Motor neuron (in vitro differentiated cells): ENCODE results near the gene CSE1L. TPM values are rescaled to one million over a fixed set of nuclear protein-coding genes. Genes with fewer than 3 reads are reported as not detected.
A peak's percentile ranks its signal among the peaks of the same experiment; 100 is the strongest.
"Not testable (repeated sequence)": the region's sequence is repeated elsewhere in the genome, so short reads cannot be mapped to it uniquely, and the experiment has no call there.

Experiments
- ATAC-seq, 8 experiments: fragments of 200-7000 bp; cut with Tn5 transposase; replicated peaks in 6 of 8; 2 replicates each; pipeline ENCODE4 v1.8.0; 2021; ENCODE audit warnings: mild to moderate bottlenecking in 8 of 8, moderate library complexity in 8 of 8
- H3K27ac ChIP-seq, 2 donors: fragments of 250-450 bp; sonication (Bioruptor Pico); 2 replicates each; pipeline ENCODE4 v1.9.0; 2021; ENCODE audit warnings: antibody characterized with exemption in 2 of 2, mild to moderate bottlenecking in 2 of 2, moderate library complexity in 1 of 2
- H3K4me1 ChIP-seq, 2 donors: fragments of 250-450 bp; sonication (Bioruptor Pico); replicated peaks in 1 of 2; 2 replicates each; pipeline ENCODE4 v1.6.1; 2021; ENCODE audit warnings: antibody characterized with exemption in 2 of 2, mild to moderate bottlenecking in 2 of 2, moderate library complexity in 1 of 2
- H3K4me3 ChIP-seq, 5 donors: fragments of 250-450 bp; sonication (Bioruptor Pico); 2 replicates each; pipeline ENCODE4 v1.9.0; 2021; ENCODE audit warnings: antibody characterized with exemption in 5 of 5, mild to moderate bottlenecking in 5 of 5, moderate library complexity in 4 of 5
- WGBS, 10 experiments: fragments of 450-650 bp; shearing (Covaris generic); methylation state at CpG; one replicate each; pipeline ENCODE4 v1.0.0; 2022; 5-methylcytosine and 5-hydroxymethylcytosine counted together
- in situ Hi-C, 9 experiments: fragments of 400-800 bp; cut with MboI; loops; one replicate each; pipeline ENCODE4 v1.15.0; 2021; ENCODE audit warnings: low sequenced_read_pairs in 9 of 9, low pct_unique_long_range_greater_than_20kb in 2 of 9; ENCODE audit not compliant: unreplicated experiment in 9 of 9
- total RNA-seq, 8 experiments: library from RNA; unstranded; fragments of 300-600 nt; gene quantifications; 2 replicates each; pipeline versions ENCODE4 v1.2.3 to v1.2.4, GENCODE V29; 2022

The CSE1L gene
- total RNA-seq, 8 experiments from 2014 or later, result 44.5 to 134 (median 66.9) TPM

- WGBS, 10 experiments, result 92 to 100% (median 96%) methylated on average over 1 to 6 of the region's 8 CpGs; no CpG with 5 or more reads in 2 of the 10 experiments
- no peak for ATAC-seq
- Histone ChIP-seq H3K4me1 (no peaks in the 10 kb centered on the region), H3K27ac (no peak overlapping the region), H3K4me3 (no peak overlapping the region)
- in situ Hi-C loops, result no loop called here
Measured at GRCh38 chr20:49032455-49032854, 13.7 kb upstream of the CSE1L start.

- in situ Hi-C loops, result no loop called here
- no peak for ATAC-seq
- Histone ChIP-seq H3K4me3 (no peak overlapping the region), H3K27ac (no peak overlapping the region), H3K4me1 (no peaks in the 10 kb centered on the region)
- 79 to 100% (median 91%) methylated on average over 1 to 7 of the region's 7 CpGs; no CpG with 5 or more reads in 3 of the 10 experiments for WGBS, 10 experiments
Measured at GRCh38 chr20:49034070-49034732, 11.9 kb upstream of the CSE1L start.

- H3K27ac ChIP-seq, result no peak overlapping the region
- no peak overlapping the region for H3K4me3 ChIP-seq
- WGBS, 10 experiments, result 40 to 96% (median 78%) methylated on average over 1 to 3 of the region's 3 CpGs; no CpG with 5 or more reads in 5 of the 10 experiments
- ATAC-seq, result no peak
- no peaks in the 10 kb centered on the region for H3K4me1 ChIP-seq
- in situ Hi-C loops, result no loop called here
Measured at GRCh38 chr20:49037962-49038387, 8.1 kb upstream of the CSE1L start.

- H3K27ac ChIP-seq, result no peak overlapping the region
- H3K4me3 ChIP-seq, result no peak overlapping the region
- in situ Hi-C loops, result no loop called here
- H3K4me1 ChIP-seq, result no peaks in the 10 kb centered on the region
- WGBS, 10 experiments, result 33 to 100% (median 88%) methylated on average over 1 to 3 of the region's 5 CpGs; no CpG with 5 or more reads in 3 of the 10 experiments
- no peak for ATAC-seq
Measured at GRCh38 chr20:49039854-49040253, 6.3 kb upstream of the CSE1L start.

GRCh38 chr20:49043000-49043399, 3.1 kb upstream of the CSE1L start:
- in situ Hi-C loops, result no loop called here

GRCh38 chr20:49045440-49046086, 549 bp upstream of the CSE1L start:
- peak in 1 of 8 experiments; percentile 0 for ATAC-seq
- WGBS, 10 experiments, result 20 to 90% (median 43%) methylated on average over 1 to 8 of the region's 12 CpGs; no CpG with 5 or more reads in 2 of the 10 experiments
- peak overlapping the region; percentile 43 to 78 for H3K27ac ChIP-seq
- in situ Hi-C loops, result no loop called here
- peak overlapping the region; percentile 90 to 99 (median 94) for H3K4me3 ChIP-seq
- peaks cover 4 to 8% of the 10 kb centered on the region in 2 donors for H3K4me1 ChIP-seq

More at GRCh38 chr20:49043000-49043399, 3.1 kb upstream of the CSE1L start:
- ATAC-seq, result no peak
- Histone ChIP-seq H3K4me3 (no peak overlapping the region), H3K27ac (no peak overlapping the region), H3K4me1 (peaks cover 3 to 5% of the 10 kb centered on the region in 2 donors)
- WGBS, 10 experiments, result 83 to 100% (median 100%) methylated on average over 2 to 3 of the region's 5 CpGs; no CpG with 5 or more reads in 3 of the 10 experiments

- peak in 1 of 8 experiments; percentile 40 for ATAC-seq
- no peak overlapping the region for H3K4me3 ChIP-seq
- WGBS, 10 experiments, result 0 to 100% (median 100%) methylated on average over 1 of the region's 1 CpG; no CpG with 5 or more reads in 3 of the 10 experiments
- in situ Hi-C loops, result no loop called here
- H3K27ac ChIP-seq, result no peak overlapping the region
- H3K4me1 ChIP-seq, result peaks cover 11 to 14% of the 10 kb centered on the region in 2 donors
Measured at GRCh38 chr20:49052334-49052733, 6.2 kb downstream of the CSE1L start.

- 69 to 100% (median 81%) methylated on average over 2 to 4 of the region's 4 CpGs; no CpG with 5 or more reads in 4 of the 10 experiments for WGBS, 10 experiments
- in situ Hi-C loops, result no loop called here
- no peak overlapping the region for H3K27ac ChIP-seq
- no peak overlapping the region for H3K4me3 ChIP-seq
- H3K4me1 ChIP-seq, result peaks cover 4 to 10% of the 10 kb centered on the region in 2 donors
- no peak for ATAC-seq
Measured at GRCh38 chr20:49054056-49054643, 8.0 kb downstream of the CSE1L start.

GRCh38 chr20:49063279-49063678, 17.2 kb downstream of the CSE1L start:
- WGBS, 10 experiments, result 60 to 100% (median 97%) methylated on average over 2 to 3 of the region's 3 CpGs; no CpG with 5 or more reads in 1 of the 10 experiments
- H3K27ac ChIP-seq, result no peak overlapping the region
- ATAC-seq, result no peak
- H3K4me3 ChIP-seq, result no peak overlapping the region
- no peaks in the 10 kb centered on the region for H3K4me1 ChIP-seq
- in situ Hi-C loops, result no loop called here

GRCh38 chr20:49074521-49074920, 28.4 kb downstream of the CSE1L start:
- 20 to 100% (median 89%) methylated on average over 1 to 2 of the region's 2 CpGs; no CpG with 5 or more reads in 2 of the 10 experiments for WGBS, 10 experiments
- Histone ChIP-seq H3K27ac (no peak overlapping the region), H3K4me1 (no peaks in the 10 kb centered on the region), H3K4me3 (no peak overlapping the region)
- no peak for ATAC-seq
- in situ Hi-C loops, result no loop called here

GRCh38 chr20:49078310-49078709, 32.2 kb downstream of the CSE1L start:
- 92 to 100% (median 100%) methylated on average over 1 to 3 of the region's 3 CpGs for WGBS, 10 experiments
- no peaks in the 10 kb centered on the region for H3K4me1 ChIP-seq
- no peak overlapping the region for H3K27ac ChIP-seq
- H3K4me3 ChIP-seq, result no peak overlapping the region
- in situ Hi-C loops, result no loop called here
- ATAC-seq, result no peak

GRCh38 chr20:49082295-49082694, 36.2 kb downstream of the CSE1L start:
- 92 to 100% (median 98%) methylated on average over 1 to 10 of the region's 12 CpGs; no CpG with 5 or more reads in 2 of the 10 experiments for WGBS, 10 experiments
- ATAC-seq, in situ Hi-C loops, H3K4me3 ChIP-seq, H3K4me1 ChIP-seq, H3K27ac ChIP-seq: not testable (repeated sequence)

GRCh38 chr20:49091104-49091503, 45.0 kb downstream of the CSE1L start:
- Histone ChIP-seq H3K4me3 (no peak overlapping the region), H3K4me1 (no peaks in the 10 kb centered on the region), H3K27ac (no peak overlapping the region)
- ATAC-seq, result no peak
- in situ Hi-C loops, result no loop called here
- 83 to 100% (median 94%) methylated on average over 1 to 8 of the region's 8 CpGs; no CpG with 5 or more reads in 1 of the 10 experiments for WGBS, 10 experiments
